GM03348 (cell line): ENCODE results near the gene SLC27A4.
"Not testable (repeated sequence)": the region's sequence is repeated elsewhere in the genome, so short reads cannot be mapped to it uniquely, and the experiment has no call there.

ENCODE experiments used
- DNase-seq: peaks from one replicate; pipeline ENCODE4 v3.0.0; 2012; ENCODE audit warnings: low spot score

SLC27A4 gene

DNA sequence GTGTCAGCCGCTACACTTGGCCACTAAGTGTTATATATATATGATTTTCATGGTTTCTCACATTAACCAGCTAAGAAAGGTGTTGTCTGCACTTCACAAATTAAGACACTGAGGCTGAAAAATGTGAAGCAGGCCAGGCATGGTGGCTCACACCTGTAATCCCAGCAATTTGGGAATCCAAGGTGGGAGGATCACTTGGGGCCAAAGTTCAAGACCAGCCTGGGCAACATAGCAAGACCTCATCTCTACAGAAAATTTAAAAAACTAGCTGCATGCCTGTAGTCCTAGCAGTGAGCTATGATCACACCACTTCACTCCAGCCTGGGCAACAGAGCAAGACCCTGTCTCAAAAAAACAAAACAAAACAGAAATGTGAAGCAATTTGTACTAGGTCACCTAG, 15.9 kb upstream of the SLC27A4 start:
- no peak for DNase-seq

DNA sequence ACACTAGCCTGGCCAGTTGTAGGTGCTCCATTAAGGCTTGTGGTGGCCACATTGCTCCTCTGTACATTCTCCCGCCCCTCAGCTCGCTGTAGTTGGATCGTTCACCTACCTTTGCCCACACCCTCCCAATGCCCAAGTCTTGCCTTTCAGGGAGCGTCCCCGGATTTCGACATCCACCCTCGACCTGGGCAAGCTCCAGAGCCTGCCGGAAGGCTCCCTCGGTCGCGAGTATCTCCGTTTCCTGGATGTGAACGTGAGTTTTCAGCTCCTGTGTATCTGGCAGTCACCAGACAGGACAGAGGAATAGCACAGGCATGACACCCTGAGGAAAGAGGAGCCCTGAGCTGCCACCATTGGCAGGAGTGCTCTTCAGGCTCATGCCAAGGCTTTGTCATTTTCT, 14.7 kb upstream of the SLC27A4 start:
- no peak for DNase-seq

DNA sequence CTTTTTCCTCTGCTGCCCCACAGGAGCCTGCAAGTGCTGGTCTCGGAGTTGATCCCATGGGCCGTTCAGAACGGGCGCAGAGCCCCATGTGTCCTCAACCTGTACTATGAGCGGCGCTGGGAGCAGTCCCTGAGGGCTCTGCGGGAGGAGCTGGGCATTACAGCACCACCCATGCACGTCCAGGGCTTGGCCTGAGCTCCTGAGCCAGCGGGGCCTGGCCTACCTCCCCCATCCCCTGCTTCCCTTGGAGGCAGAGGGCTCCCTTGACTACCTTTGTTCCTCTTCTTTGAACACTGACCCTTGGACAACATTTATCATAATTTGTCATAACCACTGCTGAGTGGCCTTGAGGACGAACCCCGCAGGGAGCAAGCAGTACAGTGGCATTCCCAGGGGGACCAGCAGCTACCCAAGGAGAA, 6.9 kb upstream of the SLC27A4 start:
- no peak for DNase-seq

DNA sequence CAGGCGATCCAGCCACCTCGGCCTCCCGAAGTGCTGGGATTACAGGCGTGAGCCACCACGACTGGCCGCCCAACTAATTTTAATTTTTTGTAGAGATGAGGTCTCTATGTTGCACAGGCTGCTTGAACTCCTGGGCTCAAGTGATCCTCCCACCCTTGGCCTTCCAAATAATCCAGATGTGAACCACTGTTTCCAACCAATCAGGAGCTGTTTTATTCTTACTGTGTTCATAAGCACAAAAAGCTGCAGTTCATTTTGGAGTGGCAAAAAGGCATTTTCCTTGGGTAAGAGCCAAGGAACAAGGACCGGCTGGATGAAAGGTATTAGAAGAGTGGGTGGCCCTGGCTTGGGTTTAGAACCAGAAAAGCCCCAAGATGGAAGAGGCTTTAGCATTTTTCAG, 5.2 kb upstream of the SLC27A4 start:
- DNase-seq: no peak

DNA sequence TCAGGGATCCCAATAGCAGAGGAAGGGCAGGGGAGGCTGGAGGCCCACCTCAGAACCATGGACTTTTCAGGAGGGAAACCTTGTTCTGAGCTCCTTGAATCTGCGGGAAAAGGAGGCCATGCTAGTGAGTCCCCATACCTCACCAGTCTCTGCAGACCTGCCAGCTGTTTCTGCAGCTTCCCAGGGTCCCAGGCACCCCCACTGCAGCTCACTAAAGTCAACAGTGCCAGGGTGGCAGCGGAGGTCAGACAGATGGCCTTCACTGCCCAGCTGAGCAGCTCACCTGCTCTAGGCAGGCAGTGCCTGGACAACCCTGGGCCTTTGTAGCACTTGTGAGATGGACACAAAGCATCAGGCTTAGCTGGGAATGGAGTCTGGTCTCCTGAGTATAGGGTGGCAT, 4.4 kb upstream of the SLC27A4 start:
- DNase-seq: no peak

DNA sequence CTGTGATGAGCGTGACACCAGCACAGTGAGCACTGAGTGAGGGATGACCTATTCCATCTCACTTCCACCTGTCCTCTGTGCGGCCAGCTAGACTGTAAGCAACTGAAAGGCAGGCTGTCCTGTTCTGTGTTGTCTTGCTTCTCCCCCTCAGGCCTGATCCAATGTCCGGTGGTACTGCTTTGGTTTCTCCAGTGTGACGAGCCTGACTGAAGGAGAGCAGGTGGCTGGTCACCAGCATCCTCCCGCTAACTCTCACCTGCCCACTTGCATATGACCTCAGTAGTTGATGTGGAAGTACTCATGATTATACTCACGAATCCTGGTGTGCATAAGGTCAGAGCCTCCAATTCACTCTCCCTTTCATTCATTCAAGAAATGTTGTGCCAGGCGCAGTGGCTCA, 2.4 kb upstream of the SLC27A4 start:
- DNase-seq: no peak

DNA sequence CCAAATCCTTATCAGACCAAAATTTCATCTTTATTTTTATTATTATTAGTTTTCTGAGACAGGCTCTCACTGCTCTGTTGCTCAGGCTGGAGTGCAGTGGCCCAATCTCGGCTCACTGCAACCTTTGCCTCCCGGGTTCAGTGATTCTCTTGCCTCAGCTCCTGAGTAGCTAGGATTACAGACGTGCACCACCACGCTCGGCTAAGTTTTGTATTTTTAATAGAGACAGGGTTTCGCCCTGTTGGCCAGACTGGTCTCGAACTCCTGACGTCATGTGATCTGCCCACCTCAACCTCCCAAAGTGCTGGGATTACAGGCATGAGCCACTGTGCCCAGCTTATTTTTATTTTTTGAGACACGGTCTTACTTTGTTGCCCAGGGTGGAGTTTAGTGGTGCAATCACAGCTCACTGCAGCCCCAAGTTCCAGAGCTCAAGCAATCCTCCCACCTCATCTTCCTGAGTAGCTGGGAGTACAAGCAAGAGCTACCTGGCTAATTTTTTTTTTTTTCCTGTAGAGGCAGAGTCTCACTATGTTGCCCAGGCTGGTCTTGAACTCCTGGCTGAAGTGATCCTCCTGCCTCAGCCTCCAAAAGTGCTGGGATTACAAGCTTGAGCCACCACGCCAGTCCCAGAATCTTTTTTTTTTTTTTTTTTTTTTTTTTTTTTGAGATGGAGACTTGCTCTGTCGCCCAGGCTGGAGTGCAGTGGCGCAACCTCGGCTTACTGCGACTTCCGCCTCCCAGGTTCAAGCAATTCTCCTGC, 1.3 kb upstream of the SLC27A4 start:
- not testable (repeated sequence) for DNase-seq

DNA sequence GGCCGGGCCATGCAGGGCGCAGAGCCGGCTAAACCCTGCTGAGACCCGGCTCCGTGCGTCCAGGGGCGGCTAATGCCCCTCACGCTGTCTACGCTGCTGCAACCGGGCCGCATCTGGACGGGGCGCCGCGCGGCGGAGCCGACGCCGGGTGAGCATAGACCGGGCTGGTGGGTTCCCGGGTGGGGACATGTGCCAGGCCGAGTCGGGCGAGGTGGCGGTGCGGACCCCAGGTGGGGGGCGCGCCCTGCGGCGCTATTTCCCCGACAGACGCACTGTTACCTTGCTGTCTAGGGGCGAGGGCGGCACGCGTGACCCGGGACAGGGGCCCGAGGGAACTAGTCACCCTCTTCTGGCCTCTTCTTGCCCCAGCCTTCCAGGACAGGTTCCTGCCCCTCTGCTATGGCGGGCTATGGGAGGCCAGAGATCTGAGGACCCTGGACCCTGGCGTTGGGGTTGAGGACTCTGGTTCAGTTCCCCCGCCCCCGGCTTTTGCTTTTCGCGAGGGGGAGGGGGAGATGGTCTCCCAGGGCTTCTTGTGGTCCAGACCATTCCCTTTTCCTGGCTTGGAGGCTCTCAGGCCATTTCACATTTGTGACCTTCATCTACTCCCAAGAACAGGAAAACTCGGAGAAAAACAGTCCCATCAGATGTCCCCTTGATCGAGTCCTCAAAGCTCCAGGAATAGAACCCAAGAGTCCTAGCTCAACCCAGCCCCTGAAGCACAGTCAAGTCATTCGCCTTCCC, 536 bp downstream of the SLC27A4 start:
- no peak for DNase-seq

DNA sequence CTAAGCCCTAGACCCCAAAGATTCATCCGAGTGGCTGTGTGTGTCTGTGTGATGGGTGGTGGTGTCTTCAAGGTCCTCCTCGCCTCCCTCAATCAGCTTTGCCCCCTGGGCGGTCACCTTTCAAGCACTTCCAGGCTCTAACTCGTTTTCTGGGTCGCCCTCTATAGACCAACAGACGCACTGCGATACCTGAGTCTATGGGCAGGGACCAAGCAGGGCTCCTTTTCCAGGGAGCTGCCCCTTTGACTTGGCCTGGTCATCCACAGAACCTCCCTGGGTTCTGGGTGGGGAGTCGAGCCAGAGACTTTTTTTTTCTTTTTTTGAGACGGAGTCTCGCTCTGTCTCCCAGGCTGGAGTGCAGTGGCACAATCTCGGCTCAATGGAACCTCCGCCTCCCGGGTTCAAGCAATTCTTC, 1.1 kb downstream of the SLC27A4 start:
- DNase-seq: peak; percentile 82

DNA sequence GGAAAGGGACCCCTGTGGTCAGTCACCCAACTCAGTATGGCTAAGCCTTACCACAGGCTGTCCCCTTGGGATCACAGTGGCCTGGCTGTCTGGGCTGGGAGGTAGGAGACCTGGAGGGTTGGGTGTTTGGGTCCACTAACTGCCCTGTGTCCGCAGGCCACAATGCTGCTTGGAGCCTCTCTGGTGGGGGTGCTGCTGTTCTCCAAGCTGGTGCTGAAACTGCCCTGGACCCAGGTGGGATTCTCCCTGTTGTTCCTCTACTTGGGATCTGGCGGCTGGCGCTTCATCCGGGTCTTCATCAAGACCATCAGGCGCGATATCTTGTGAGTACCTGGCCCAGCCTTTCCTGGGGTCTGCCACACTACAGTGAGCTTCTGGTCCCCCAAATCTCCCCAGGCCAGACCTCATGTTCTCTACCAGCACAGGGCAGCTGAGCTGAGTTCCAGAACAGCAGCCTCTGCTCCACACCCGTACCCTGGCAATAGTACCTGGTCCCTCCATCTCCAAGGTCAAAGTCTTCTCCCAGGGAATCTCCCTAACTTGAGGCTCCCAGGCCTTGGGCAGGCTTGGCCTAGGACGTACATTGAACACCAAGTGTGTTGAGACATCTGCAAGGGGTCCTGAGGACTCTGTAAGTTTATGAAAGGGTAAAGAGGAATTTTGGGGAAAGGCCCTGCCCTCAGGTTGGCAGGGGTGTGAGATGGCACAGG, 2.8 kb downstream of the SLC27A4 start:
- DNase-seq: no peak

DNA sequence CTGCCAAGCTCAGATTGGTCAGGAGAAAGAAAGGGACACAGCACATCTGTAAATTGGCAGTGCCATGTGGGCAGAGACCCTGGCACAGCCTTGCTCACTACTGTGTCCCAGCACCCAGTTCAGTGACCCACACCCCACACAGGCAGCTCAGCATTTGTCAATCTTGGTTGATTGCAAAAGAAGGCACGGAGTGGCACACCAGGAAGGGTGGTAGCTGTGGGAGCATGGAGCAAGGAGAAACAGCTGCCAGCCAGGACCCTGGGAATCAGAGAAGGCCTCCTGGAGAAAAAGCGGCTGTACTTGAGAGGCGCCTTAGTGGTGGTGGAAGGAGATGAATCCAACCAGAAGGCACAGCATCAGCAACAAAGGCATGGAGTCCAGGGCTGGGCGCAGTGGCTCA, 3.5 kb downstream of the SLC27A4 start:
- DNase-seq: no peak

DNA sequence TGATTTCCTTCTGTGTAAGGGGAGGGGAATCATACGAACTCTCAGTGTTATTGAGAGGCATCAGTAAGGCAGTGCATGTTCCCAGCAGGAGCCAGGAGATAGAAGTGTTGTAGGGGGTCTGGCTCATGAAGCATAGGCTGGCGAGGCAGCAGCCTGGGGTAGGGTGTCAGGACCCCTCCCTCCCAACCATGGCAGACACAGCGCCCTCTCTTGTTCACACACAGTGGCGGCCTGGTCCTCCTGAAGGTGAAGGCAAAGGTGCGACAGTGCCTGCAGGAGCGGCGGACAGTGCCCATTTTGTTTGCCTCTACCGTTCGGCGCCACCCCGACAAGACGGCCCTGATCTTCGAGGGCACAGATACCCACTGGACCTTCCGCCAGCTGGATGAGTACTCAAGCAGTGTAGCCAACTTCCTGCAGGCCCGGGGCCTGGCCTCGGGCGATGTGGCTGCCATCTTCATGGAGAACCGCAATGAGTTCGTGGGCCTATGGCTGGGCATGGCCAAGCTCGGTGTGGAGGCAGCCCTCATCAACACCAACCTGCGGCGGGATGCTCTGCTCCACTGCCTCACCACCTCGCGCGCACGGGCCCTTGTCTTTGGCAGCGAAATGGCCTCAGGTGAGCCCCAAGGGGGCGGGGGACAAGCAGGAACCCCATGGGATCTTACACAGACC, 4.7 kb downstream of the SLC27A4 start:
- DNase-seq: no peak

DNA sequence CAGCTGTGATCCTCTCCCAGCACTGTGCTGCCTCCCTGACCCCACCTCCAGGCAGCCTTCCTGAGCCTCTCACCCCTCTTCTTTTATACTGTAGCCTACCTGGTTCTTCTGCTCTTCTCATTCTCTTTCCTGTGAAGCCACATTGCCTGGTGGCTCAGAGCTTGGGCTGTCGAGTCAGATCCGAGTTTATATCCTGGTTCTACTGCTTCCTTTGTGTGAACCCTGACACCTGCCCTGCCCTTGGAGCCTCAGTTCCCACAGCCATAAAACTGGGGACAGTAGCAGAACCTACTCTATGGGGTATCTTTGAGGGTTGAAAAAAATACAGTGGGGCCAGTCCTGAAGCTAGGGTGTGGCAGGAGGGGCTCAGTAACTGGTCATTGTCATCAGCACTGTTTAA, 8.8 kb downstream of the SLC27A4 start:
- no peak for DNase-seq

DNA sequence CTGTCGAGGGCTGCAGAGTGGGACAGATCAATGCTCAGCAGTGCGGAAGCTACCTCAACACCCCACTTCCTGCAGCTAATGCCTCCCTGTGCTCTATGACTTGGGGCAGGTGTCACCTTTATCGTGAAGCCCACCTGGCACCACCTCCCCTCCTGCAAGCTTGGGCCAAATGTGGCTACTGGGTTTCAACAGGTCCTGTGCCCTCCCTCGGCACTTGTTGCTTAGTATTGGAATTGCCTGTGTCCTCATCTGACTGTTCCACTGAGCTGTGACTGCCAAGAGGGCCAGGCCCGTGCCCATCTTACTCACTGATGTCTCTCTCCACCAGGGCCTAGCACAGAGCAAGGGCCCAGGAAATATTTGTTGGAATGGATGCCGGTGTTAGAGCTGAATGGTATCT, 9.4 kb downstream of the SLC27A4 start:
- no peak for DNase-seq

DNA sequence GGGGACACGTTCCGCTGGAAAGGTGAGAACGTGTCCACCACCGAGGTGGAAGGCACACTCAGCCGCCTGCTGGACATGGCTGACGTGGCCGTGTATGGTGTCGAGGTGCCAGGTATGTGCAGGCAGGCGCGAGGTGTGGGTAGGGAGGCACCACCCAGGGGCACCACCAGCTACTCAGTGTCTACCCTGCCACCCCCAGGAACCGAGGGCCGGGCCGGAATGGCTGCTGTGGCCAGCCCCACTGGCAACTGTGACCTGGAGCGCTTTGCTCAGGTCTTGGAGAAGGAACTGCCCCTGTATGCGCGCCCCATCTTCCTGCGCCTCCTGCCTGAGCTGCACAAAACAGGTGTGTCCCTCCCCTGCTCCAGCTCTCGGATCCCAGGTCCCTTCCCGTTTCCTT, 15.1 kb downstream of the SLC27A4 start:
- no peak for DNase-seq

DNA sequence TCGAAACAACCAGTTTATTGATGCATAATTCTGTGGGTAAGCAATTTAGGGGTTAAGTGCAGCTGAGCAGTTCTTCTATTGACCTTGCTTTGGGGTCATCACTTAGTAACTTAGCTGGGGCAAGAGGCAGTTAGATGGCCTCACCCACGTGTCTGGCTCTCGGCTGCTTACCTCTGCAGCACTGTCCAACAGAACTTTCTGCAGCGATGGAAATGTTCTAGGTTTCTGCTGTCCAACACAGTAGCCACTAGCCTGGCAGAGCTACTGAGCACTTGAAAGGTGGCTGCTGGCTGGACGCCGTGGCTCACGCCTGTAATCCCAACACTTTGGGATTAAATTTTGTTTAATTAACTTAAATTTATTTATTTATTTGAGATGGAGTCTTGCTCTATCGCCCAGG, 17.8 kb downstream of the SLC27A4 start:
- DNase-seq: no peak

DNA sequence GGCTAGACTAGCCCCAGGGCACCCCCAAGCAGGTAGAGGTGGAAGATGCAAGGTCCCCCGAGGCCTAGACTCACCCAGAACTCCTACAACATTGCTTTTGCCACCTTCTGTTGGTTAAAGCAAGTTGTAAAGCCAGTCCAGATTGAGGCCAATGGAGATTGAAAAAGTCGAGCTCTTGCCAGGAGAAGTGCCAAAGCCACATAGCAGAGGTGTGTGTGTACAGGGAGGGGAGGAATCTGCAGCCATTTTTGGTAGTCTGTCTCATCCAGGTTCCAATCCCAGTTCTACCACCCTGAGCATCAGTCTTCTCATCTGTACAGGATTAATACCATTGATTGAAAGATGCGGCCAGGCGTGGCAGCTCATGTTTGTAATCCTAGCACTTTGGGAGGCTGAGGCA, 18.5 kb downstream of the SLC27A4 start:
- no peak for DNase-seq

DNA sequence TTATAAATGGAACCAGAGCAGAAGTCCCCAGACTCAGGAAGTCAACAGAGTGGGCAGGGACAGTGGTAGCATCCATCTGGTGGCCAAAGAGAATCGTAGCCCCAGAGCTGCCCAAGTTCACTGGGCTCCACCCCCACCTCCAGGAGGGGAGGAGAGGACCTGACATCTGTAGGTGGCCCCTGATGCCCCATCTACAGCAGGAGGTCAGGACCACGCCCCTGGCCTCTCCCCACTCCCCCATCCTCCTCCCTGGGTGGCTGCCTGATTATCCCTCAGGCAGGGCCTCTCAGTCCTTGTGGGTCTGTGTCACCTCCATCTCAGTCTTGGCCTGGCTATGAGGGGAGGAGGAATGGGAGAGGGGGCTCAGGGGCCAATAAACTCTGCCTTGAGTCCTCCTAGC, 20.5 kb downstream of the SLC27A4 start:
- no peak for DNase-seq

DNA sequence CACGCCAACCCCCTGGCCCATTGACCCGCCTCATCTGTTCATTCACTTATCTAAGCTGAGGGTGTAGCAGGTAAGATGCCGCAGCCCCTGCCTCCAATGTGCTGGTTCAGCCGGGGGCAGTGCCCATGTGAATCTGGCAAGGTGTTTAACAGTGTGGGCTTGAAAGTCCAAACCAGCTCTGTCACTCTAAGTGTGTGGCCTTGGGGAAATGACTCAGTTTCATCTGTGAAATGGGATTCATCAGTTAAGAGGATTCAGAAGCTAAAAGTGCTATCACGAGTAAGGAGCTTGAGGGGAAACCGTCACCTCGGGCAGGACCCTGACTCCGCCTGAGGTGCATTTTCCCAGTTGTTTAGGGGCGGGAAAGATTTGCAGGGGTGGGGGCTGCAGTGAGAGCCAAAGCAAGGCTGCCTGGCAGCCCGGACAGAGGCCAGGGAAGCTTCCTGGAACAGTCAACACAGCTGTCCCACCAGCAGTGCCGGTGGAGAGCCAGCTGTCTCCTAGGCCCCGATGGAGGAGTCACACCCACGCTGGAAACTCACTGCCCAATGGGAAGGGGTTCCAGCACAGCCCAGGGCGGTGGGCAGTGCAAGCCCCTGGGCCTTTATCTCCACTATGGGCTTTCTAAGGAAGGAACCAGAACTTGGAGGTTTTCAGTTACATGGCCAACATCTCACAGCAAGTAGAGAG, 21.1 kb downstream of the SLC27A4 start:
- DNase-seq: no peak

DNA sequence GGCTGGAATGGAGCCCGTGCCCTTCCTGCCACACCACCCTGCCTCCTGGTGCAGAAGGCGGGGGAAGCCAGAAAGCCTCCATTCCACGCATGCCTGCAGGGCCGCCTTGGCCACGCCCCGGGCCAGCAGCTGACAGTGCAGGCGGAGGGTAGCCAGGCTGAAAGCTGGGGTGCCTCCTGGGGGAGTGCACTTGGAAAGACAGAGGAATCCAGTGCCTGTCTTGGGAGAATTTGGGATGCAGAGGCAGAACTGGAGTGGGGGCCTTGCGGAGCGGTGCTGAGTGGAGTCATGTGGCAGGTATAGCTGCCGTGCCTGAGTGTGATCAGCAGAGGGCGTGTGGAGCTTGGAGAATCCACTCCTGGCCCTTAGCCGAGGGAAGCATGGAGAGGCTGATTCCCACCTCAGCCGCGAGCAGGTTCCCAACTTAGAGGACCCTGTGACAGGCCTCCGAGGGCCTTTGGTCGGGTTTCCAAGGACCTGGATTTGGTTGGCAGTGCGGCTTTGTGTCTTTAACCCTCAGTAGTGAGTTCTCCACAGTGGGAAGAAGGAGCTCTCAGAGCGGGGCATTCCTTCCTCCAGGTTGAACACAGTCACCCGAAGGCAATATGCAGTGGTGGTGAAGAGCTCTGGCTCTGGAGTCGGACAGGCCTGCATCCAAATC, 21.8 kb downstream of the SLC27A4 start:
- DNase-seq: peak; percentile 95

DNA sequence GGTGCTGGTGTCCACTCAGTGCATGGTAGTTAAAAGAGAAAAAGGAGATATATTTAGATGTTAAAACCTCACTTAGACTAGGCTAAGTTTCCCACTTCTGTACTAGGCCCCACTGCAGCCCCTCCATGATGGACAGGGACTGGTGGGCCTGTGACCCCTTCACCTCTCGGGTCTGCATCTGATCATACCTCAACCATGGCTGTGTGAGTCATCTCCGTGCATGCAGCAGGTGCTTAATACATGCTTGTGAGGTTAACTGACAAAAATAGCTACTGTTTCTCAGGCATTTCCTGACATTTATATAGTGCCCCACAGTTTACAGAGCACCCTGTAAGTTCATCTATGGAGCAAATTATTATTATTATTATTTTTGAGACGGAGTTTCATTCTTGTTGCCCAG, 22.4 kb downstream of the SLC27A4 start:
- no peak for DNase-seq
